HG03520 (cell line): Measurements from ENCODE around the gene NUTM2F.
"Not testable (repeated sequence)": the region's sequence is repeated elsewhere in the genome, so short reads cannot be mapped to it uniquely, and the experiment has no call there.

ENCODE experiments used
- ATAC-seq: cut with Tn5 transposase; IDR thresholded peaks from one replicate; pipeline ENCODE4 v1.9.1; 2021; ENCODE audit warnings: mild to moderate bottlenecking, moderate library complexity; ENCODE audit not compliant: unreplicated experiment

Gene NUTM2F

DNA sequence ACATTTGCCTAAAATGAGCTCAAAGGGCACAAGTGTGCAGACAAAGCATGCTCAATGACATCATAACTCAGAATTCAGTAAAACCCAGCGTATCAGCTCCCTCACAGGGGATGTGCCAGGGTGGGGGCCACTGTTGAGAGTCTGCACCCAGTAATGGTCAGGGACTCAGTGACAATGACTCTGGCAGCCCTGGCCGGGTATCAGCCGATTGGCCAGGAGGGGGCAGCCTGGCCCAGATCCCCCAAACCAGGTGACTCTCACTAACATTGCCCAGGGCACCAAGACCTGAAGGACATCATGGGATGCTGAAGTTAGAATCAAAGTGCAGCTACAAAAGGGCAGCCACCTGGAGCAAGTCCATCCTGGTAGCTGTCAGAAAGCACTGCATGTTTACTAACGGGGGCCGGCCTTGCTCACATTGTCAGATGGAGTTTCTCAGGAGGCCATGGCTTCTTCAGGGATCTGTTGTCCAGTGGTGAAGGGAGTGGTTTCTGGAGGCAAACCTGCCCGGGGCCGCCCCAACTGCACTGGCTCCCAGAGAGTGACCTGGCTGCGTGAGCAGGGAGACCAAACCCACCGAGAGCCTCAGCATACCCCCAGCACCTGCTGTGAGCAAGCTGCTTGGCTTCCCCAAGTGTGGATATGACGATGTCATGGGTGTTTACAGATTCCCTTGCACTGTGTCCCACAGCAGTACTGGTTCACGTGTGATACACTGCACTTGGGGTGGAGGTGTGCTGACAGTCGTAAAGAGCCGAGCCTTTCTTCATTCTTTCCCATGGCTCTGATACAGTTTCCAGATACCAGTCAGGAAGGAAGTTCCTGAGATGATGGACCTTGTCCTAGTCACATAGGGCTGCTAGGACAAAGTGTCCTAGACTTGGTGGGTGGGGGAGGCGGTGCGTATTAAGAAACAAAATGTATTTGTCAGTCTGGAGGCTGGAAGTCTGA, 13.1 kb downstream of the NUTM2F start:
- ATAC-seq = not testable (repeated sequence)

GRCh38 chr9:94303321-94303720, 25.1 kb downstream of the NUTM2F start:
- ATAC-seq = no peak

- no peak for ATAC-seq
Observed at GRCh38 chr9:94302426-94302825, 26.0 kb downstream of the NUTM2F start.

- no peak for ATAC-seq
Observed at GRCh38 chr9:94301583-94301982, 26.9 kb downstream of the NUTM2F start.

DNA sequence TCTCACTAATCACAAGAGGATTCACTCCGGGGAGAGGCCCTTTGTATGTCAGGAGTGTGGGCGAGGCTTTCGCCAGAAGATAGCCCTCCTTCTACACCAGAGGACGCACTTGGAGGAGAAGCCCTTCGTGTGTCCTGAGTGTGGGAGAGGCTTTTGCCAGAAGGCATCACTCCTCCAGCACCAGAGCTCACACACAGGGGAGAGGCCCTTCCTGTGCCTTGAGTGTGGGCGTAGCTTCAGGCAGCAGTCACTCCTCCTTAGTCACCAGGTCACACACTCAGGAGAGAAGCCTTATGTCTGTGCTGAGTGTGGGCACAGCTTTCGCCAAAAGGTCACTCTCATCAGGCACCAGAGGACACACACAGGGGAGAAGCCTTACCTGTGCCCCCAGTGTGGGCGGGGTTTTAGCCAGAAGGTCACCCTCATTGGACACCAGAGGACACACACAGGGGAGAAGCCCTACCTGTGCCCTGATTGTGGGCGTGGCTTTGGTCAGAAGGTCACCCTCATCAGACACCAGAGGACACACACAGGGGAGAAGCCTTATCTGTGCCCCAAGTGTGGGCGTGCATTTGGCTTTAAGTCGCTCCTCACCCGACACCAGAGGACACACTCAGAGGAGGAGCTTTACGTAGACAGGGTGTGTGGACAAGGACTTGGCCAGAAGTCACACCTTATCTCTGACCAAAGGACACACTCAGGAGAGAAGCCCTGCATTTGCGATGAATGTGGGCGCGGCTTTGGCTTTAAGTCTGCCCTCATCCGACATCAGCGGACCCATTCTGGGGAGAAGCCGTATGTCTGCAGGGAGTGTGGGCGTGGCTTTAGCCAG, 27.8 kb downstream of the NUTM2F start:
- no peak for ATAC-seq

GRCh38 chr9:94298949-94299599, 29.4 kb downstream of the NUTM2F start:
- no peak for ATAC-seq

DNA sequence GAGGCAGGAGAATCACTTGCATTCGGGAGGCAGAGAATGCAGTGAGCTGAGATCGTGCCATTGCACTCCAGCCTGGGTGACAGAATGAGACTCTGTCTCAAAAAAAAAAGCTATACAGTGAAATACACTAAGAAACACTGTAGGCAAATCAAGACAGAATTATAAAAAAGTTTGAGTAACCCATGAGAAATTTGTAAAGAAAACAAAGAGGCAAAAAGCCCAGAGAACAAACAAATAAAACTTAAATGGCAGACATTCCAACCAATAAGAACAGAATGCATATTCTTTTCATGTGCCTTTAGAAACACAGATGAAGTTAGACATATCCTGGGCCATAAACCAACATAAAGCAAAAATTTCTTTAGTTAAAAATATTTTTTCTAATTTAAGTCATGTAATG, 38.8 kb downstream of the NUTM2F start:
- no peak for ATAC-seq

DNA sequence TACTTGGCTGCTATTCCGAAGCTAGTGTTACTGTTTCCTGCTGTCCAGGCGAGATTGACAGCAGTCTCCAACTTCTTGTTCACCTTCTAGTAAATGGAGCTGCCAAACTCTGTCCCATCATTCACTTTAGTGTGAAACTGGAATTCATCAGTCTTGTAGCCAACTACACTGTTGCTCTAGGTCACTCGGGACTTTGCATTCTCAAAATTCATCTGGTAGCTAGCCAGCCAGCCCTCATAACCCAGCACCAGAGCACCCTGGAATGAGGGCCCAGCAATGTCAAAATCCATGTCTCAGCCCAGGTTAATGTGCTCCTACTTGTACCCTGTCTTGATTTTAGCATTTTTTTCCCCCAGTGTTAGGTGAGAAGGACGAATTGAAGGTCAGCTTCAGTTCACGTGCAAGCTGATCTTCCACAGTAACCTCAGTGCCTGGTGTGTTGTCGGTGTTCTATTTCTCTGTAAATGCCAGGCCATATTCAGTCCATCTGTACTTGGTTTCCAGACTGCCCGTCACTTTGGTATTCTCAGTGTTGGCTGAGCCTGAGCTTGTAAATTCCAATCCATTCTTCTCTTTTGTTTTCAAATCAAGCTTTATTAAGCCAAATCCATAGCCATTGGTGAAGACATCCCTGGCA, 40.4 kb downstream of the NUTM2F start:
- no peak for ATAC-seq

- no peak for ATAC-seq
Observed at GRCh38 chr9:94286116-94286515, 42.3 kb downstream of the NUTM2F start.

DNA sequence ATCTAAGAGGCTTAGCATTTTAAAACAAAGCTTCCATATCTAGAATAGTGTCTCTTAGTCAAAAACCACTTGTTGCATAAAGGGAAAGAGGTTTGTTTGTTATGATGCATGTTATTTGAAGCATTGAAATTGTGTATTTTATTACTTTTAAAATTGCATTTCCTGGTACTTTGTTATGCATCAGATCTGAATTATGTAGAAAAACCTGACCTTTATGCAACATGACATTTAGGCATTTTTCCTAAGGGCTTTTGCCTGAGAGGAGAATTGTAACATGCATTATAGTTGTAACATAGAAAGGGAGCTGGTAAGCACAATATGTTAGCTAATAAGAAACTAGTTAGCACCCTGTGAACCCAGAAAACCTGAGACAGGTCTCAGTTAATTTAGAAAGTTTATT, 47.3 kb downstream of the NUTM2F start:
- ATAC-seq = no peak

GRCh38 chr9:94280409-94280989, 47.9 kb downstream of the NUTM2F start:
- no peak for ATAC-seq

DNA sequence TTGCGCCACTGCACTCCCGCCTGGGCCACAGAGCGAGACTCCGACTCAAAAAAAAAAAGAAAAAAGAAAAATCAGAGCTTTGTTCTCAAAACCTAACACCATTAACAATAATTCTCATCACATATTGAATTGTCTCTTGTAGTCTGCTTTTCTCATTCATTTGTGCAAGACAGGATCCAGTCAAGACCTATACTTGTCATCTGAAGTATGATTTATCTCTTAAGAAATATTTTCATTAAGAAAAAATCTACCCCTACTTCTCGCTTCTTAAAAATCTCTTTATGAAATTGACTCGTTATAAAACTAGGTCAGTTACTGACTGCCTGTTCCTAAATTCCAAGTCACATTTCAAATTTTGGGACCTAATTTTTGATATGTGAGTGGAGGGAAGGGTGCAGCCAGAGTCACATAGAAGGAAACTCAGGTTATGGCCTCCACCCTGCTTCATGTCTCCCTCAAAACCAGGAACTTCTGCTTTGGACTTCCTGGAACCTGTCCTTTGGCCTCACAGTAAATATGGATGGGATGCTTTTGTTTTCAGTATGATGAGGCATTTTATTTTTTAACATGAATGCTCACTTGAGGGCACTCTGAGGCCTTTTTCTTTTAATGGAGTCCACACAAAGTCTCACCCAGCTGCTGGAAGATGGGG, 50.4 kb downstream of the NUTM2F start:
- ATAC-seq = no peak

DNA sequence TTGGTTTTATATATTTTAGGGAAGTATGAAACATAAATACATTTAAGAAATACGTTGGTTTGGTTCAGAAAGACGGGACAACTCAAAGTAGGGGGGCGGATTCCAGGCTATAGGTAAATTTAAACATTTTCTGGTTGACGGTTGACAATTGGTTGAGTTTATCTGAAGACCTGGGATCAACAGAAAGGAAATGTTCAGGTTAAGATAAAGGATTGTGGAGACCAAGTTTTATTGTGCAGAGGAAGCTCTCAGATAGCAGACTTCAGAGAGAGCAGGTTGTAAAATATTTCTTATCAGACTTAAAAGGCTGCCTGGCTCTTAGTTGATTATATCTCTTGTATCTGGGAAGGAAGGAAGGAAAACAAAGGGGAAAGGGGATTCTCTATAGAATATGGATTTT, 51.4 kb downstream of the NUTM2F start:
- ATAC-seq = not testable (repeated sequence)

GRCh38 chr9:94270009-94270408, 58.4 kb downstream of the NUTM2F start:
- no peak for ATAC-seq

GRCh38 chr9:94269264-94269663, 59.2 kb downstream of the NUTM2F start:
- ATAC-seq = no peak
